Psoas muscle (tissue), 8 donors: Measurements from ENCODE around the gene EEFSEC. TPM values are rescaled to one million over a fixed set of nuclear protein-coding genes. Genes with fewer than 3 reads are reported as not detected.

Experiments
- ATAC-seq, 4 donors: fragments of 200-7000 bp; cut with Tn5 transposase; one replicate each; pipeline ENCODE4 v1.9.1; 2020; ENCODE audit warnings: moderate library complexity in 3 of 4, mild to moderate bottlenecking in 2 of 4
- DNase-seq, 2 donors: peaks; one replicate each; pipeline ENCODE4 v3.0.0-alpha.2; 2020
- H3K27ac ChIP-seq: fragments of 200-600 bp; one replicate; pipeline ENCODE4 v1.8.0; 2022
- H3K27me3 ChIP-seq, 3 donors: fragments of 200-600 bp in 1 of 3; one replicate each; pipeline versions ENCODE4 v1.6.1 to v1.8.0; 2013 to 2022; ENCODE audit warnings: low read length in 2 of 3, mild to moderate bottlenecking in 2 of 3, moderate library complexity in 1 of 3; ENCODE audit not compliant: insufficient read depth in 3 of 3
- H3K36me3 ChIP-seq, 2 donors: fragments of 200-600 bp in 1 of 2; one replicate each; pipeline versions ENCODE4 v1.6.1 to v1.8.0; 2013 to 2022; ENCODE audit warnings: low read depth in 1 of 2, mild to moderate bottlenecking in 1 of 2, moderate library complexity in 1 of 2; ENCODE audit not compliant: insufficient read depth in 1 of 2
- H3K4me1 ChIP-seq: fragments of 200-600 bp; one replicate; pipeline ENCODE4 v1.8.0; 2022
- H3K4me3 ChIP-seq: fragments of 200-600 bp; one replicate; pipeline ENCODE4 v1.8.0; 2022; ENCODE audit warnings: mild to moderate bottlenecking
- H3K9me3 ChIP-seq: fragments of 200-600 bp; one replicate; pipeline ENCODE4 v1.8.0; 2022
- WGBS, 3 donors: extraction: QIAGEN DNeasy Blood & Tissue Kit; methylation state at CpG; one replicate each; pipeline versions ENCODE4 v1.1.6 to v1.1.7; 2013; 5-methylcytosine and 5-hydroxymethylcytosine counted together
- intact Hi-C, 2 donors: fragments of 100-400 bp; cut with DNase I; formaldehyde crosslinking; loops; one replicate each; pipeline versions ENCODE4 v1.11.0 to v1.14.2; 2022
- polyA plus RNA-seq, 3 donors: library from polyadenylated mRNA; stranded (reverse); fragments of 200-250 nt; gene quantifications; one replicate each; pipeline ENCODE4 v1.2.3, GENCODE V29; 2013
- total RNA-seq, 4 donors: library from RNA; stranded (reverse); fragmentation: NEBNext Ultra II Directional in 2 of 4; extraction: Animal tissue kit (Norgen Biotek cat#: 25700) in 2 of 4; gene quantifications; one replicate each; pipeline versions ENCODE4 v1.2.1 to v1.2.4, GENCODE V29; 2021 to 2023
- TF ChIP-seq, protein P1 (sequence below): fragments of 200-600 bp; IDR thresholded peaks from one replicate; pipeline ENCODE4 v1.8.0; 2022; ENCODE audit warnings: antibody characterized with exemption
- donor health status: healthy with polysubstance abuse.
- donor health status: DM: no; HTN: no; CAD: no; lungs with moderate emphysema.
- donor health status: Bipolar disorder and iron deficiency.
- donor health status: healthy.
- donor health status: DM: yes; HTN: yes; CAD: no.
- donor health status: DM: no; HTN: no; CAD: no.
- donor health status: DM: no; HTN: no; CAD: no.
- donor health status: DM: yes; HTN: yes; CAD: no.

EEFSEC gene
- total and polyA plus RNA-seq, 7 donors, result 10.7 to 18.9 (median 14.0) TPM

DNA sequence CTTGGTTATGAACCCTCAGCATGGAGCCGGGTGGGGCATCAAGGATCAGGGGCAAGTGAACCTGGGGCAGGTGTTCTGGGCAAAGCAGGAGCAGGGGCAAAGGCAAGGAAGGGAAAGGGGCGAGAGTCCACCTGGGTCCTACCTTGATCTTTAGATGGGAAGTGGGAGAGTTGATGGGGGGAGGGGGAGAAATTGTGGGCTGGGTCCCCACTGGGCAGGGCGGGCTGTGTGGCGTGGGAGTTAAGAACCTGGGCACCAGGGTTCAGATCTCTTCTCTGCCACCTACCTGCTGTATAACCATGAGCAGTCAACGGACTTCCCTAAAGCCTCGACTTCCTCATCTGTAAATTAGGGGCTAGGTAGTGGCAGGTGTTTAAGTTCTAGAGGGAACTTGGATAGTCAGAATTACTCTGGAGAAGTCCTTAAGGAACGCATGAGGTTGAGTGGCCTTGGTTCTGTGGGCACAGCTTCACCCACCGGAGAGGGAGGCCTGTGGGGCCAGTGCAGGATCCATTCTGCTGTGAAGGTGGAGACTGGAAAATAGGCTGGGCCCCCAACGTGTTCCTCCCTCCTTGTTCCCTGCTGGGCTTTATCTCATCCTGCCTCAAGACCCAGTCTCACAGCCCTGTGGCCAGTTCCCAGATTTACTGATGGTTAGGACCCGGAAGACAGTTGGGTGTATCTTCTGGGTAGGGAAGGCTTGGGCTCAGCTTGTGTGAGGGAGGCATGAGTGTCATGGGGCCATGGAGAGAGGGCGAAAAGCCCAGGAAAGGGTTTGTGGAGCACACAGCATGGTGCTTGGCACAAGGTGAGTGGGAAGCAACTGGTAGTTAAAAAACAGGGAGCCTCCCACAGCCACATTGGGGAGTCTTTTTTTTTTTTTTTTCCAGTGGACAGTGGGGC, 90.6 kb downstream of the EEFSEC start:
- no peak for DNase-seq
- intact Hi-C loops, result no loop called here
- TF ChIP-seq, protein P1, sequence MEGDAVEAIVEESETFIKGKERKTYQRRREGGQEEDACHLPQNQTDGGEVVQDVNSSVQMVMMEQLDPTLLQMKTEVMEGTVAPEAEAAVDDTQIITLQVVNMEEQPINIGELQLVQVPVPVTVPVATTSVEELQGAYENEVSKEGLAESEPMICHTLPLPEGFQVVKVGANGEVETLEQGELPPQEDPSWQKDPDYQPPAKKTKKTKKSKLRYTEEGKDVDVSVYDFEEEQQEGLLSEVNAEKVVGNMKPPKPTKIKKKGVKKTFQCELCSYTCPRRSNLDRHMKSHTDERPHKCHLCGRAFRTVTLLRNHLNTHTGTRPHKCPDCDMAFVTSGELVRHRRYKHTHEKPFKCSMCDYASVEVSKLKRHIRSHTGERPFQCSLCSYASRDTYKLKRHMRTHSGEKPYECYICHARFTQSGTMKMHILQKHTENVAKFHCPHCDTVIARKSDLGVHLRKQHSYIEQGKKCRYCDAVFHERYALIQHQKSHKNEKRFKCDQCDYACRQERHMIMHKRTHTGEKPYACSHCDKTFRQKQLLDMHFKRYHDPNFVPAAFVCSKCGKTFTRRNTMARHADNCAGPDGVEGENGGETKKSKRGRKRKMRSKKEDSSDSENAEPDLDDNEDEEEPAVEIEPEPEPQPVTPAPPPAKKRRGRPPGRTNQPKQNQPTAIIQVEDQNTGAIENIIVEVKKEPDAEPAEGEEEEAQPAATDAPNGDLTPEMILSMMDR, result no peak
- Histone ChIP-seq H3K27ac (no peak overlapping the region), H3K27me3 (no peaks in the 10 kb centered on the region), H3K4me3 (no peak overlapping the region), H3K4me1 (no peaks in the 10 kb centered on the region), H3K36me3 (peaks cover 0 to 24% of the 10 kb centered on the region in 2 donors), H3K9me3 (no peaks in the 10 kb centered on the region)
- no peak for ATAC-seq
- 80 to 95% (median 87%) methylated on average over 11 of the region's 11 CpGs for WGBS, 3 donors

DNA sequence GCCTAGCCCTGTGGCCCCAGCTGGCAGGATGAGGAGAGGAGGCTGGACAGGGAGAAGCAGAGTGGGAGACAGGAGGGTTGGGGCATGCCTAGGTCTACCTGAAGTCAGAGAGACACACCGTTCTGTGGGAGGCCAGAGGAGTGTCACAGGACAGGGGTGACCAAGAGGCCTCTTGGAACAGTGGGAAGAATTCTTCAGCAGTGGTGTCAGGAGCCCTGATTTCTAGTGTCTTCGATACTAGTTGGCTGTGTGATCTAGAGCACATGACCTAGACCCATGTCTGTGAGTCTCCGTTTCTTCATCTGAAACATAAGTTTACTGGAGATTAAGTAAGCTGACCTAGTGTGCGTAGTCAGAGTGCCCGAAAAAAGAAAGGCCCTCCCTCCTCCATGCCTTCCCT, 92.2 kb downstream of the EEFSEC start:
- ATAC-seq (peak in 2 of 4 donors; percentile 23), DNase-seq (no peak)
- Histone ChIP-seq H3K9me3 (no peaks in the 10 kb centered on the region), H3K4me1 (no peaks in the 10 kb centered on the region), H3K36me3 (peaks cover 0 to 32% of the 10 kb centered on the region in 2 donors), H3K27ac (no peak overlapping the region), H3K27me3 (no peaks in the 10 kb centered on the region), H3K4me3 (no peak overlapping the region)
- 56 to 81% (median 80%) methylated on average over 5 of the region's 5 CpGs for WGBS, 3 donors
- TF ChIP-seq, protein P1, result no peak
- intact Hi-C loops, result no loop called here

DNA sequence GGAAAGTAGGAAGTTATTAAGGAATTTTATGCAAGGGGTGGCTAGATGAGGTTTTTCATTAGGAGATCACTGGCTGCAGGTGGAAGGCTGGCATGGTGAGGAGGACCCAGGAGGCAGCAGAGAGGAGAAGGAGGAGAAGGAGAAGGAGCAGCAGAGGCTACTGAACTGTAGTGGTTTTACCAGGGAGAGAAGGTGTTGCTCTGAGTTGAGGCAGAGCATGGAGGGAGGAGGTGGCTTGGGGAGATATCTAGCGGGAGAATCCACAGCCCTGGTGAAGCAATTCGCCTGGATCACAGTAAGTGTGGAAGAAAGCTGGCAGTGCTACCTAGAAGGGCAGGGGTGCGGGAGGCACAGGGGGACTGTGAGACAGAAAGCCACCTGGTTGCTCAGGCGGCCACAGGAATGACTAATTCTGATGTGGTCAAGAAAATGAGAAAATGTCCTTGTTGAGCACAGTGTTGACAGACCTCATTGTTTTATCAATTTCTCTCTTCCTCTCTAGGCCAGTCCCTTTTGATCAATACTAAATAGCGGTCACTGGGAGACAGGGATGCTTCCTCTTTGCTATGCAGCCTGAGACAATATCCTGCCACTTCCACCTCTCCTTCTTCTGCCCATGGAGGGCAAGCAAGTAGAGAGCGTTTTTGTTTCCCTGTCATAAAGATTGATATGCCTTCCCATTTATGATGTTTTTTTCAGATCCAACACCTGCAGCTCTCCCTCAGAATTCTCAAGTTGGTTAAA, 94.6 kb downstream of the EEFSEC start:
- ATAC-seq (no peak), DNase-seq (no peak)
- intact Hi-C loops, result no loop called here
- TF ChIP-seq, protein P1, result no peak
- 81 to 94% (median 85%) methylated on average over 6 of the region's 6 CpGs for WGBS, 3 donors
- Histone ChIP-seq H3K4me3 (no peak overlapping the region), H3K36me3 (peaks cover 0 to 32% of the 10 kb centered on the region in 2 donors), H3K27me3 (no peaks in the 10 kb centered on the region), H3K9me3 (no peaks in the 10 kb centered on the region), H3K4me1 (peaks cover 2% of the 10 kb centered on the region), H3K27ac (no peak overlapping the region)

DNA sequence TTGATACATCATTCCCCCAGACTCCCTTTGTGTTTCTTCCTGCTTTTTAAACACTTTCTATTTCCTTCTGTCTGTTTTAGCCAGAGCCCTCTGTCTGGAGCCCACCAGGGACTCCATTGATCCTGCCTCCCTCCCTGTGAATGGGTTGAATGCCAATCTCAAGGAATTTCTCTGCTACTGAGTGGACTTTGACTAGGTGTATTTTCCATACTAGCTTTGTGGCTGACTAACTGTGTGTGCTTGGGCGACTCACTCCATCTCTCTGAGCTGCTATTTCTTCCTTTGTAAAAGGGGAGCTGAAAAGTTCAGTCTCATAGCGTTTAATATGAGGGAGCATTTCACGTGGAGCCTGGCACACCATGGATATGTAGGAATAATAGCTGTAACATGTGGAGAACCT, 98.8 kb downstream of the EEFSEC start:
- DNase-seq, result no peak
- Histone ChIP-seq H3K4me1 (peaks cover 14% of the 10 kb centered on the region), H3K27ac (no peak overlapping the region), H3K36me3 (peaks cover 0 to 26% of the 10 kb centered on the region in 2 donors), H3K9me3 (no peaks in the 10 kb centered on the region), H3K4me3 (no peak overlapping the region), H3K27me3 (no peaks in the 10 kb centered on the region)
- no peak for ATAC-seq
- TF ChIP-seq, protein P1, result no peak
- 90% methylated on average over 3 of the region's 3 CpGs for WGBS, 3 donors
- intact Hi-C loops, result no loop called here
